LNCaP clone FGC (cell line): Measurements from ENCODE around the gene LRFN2.

ENCODE experiments used
- DNase-seq: peaks from one replicate; pipeline ENCODE4 v3.0.0-alpha.2; 2011; ENCODE audit warnings: low read depth
- H3K4me3 ChIP-seq: 2 replicates; pipeline ENCODE4 v1.5.1; 2011; ENCODE audit warnings: mild to moderate bottlenecking, low read depth, low read length, control low read depth
- TF ChIP-seq, protein P1 (sequence below): IDR thresholded peaks from 2 replicates; pipeline ENCODE4 v1.5.1; 2012; ENCODE audit warnings: mild to moderate bottlenecking; ENCODE audit not compliant: control insufficient read depth, insufficient read depth; ENCODE audit errors: extremely low read depth

The LRFN2 gene

DNA sequence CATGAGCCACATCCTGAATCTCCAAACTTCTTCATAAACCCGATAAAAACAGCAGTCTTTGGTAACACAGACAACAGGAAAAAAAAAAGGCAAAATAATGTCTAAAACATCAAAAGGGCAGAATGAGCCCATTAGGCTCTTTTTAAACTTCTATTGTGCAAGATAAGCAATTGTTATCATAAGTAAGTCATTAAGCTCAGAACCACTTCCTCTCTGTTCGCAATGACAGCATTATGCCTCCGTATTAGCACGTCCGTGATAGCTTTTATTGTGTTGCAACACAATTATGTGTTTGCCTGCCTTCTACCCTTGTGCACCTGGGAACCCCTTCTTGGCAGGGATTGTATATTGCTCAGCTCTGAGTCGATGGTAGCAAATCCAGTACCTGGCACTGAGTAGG is 147.1 kb downstream of the LRFN2 start:
- no peak for DNase-seq
- TF ChIP-seq, protein P1, sequence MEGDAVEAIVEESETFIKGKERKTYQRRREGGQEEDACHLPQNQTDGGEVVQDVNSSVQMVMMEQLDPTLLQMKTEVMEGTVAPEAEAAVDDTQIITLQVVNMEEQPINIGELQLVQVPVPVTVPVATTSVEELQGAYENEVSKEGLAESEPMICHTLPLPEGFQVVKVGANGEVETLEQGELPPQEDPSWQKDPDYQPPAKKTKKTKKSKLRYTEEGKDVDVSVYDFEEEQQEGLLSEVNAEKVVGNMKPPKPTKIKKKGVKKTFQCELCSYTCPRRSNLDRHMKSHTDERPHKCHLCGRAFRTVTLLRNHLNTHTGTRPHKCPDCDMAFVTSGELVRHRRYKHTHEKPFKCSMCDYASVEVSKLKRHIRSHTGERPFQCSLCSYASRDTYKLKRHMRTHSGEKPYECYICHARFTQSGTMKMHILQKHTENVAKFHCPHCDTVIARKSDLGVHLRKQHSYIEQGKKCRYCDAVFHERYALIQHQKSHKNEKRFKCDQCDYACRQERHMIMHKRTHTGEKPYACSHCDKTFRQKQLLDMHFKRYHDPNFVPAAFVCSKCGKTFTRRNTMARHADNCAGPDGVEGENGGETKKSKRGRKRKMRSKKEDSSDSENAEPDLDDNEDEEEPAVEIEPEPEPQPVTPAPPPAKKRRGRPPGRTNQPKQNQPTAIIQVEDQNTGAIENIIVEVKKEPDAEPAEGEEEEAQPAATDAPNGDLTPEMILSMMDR, result no peak
- H3K4me3 ChIP-seq, result no peak overlapping the region

DNA sequence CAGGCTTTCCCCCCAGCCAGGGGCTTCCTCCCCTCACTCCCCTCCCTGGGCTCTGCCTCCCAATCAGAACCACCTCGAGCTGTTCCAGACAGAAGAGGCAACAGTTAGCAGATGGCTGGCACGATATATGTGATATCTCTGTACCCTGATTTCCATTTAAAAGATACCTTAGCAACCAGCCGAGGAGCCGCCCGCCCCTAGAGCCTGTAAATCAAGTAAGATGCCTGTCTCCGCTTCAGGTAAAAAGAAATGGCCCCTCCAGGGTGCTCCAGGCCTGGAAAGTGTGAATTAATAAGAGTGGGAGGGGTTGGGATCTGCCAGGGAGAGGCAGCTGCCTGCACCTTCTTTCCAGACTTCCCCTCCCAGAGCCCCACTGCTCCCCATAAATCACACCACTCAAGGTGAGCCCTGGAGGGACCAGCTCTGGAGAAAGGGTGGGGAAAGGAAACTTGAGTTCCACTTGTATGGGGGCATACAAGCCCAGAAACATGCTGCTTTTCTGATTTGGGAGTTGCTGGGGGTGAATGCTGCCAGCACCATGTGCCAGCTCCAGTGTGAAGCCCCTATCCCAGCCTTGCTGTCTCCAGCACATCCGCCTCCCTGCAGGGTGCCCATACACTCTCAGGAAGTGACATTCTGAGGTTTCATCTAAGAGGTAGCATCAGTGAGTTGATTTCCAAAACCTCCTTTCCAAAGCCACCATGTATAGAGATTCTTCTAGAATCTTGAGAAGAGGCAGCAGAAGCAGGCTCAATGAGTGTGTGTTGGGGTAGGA is 148.0 kb downstream of the LRFN2 start:
- H3K4me3 ChIP-seq, result no peak overlapping the region
- TF ChIP-seq, protein P1, result no peak
- no peak for DNase-seq

DNA sequence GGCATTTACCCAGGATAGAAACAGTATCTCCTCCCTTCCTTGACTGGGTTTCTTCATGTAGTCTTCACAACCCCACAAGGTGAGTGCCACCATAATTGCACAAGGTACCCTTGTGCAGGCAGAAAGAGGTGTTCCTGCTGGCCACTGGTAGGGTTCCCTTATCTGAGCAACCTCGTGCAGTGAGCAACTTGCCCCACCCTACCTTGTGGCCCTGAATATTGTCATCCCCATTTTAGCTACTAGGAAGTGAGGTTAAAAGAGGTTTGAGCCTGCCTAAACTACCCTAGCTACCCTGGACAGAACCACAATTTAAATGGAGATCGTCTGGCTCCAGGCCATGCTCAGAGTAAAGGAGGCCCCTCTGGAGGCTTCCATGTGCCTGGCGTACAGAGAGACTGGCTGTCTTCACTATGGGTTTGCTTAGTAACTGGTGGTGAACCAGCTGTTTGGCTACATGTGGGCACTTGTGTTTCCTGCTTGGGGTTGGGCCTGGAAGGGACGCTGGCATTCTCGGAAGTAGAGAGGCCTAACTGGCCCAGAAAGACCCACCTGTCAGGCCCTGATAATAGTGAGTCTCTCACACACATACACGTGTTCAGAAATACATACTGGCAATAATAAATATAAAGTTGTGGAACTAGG is 148.8 kb downstream of the LRFN2 start:
- no peak for DNase-seq
- TF ChIP-seq, protein P1, result no peak
- H3K4me3 ChIP-seq, result no peak overlapping the region

DNA sequence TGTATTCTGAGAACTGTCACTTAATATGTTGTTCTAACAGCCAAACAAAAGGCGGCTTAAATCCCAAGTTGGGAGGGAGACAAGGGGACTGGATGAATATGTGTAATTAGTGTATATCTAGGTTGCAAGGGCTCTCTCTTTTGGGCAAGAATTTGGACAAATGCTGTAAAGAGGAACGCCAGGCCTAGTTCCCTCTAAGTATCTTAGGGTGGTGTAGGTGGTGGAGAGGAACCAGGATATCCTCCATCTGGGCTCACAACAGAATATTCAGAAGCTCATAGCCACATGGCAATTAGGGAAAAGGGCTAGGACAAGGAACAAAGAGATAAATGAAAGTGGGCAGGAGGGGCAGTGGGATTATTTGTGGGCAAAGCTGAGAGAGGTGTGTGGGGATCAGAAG is 149.5 kb downstream of the LRFN2 start:
- no peak overlapping the region for H3K4me3 ChIP-seq
- DNase-seq, result no peak
- TF ChIP-seq, protein P1, result no peak

DNA sequence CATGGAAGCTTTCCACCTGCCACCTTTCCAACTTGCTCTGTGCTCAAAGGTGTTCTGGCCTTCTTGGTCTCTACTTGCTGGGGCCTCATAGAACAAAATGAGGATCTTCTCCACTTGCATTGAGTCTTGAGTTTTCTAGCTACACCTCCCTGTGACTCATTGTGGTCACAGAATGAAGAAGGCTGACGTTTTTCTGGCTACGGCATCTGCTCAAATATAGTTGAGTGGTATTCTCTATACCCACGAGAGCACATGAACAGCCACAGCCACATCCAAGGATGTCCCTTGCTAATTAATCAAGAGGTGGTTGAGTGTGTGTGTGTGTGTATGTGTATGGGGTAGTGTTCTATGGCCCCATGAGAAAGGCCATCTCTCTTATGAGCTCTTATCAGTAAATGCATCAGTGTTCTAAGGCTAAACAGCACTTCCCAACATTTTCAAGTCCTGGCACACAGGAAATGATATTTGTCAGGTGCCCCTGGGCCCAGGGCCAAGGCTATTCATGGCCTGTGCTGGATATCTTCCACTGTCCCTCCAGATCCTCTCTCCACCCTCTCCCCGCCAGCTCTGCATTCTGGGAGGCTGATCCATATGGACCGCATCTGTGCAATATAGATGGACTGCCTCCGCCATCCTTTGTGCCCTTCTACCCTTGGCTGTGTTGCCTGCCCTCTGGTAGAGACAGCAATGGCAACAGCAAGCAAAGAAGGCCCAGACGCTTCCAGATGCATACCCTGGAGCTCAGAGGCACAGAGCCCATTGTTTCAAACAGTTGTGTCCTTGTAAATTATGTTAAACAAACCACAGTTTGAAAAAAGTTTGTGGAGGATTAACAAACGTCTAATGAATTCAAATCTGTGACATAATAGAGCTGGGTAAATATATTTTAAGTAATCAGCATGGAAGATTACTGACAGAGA is 150.2 kb downstream of the LRFN2 start:
- TF ChIP-seq, protein P1, result no peak
- H3K4me3 ChIP-seq, result no peak overlapping the region
- DNase-seq, result no peak

DNA sequence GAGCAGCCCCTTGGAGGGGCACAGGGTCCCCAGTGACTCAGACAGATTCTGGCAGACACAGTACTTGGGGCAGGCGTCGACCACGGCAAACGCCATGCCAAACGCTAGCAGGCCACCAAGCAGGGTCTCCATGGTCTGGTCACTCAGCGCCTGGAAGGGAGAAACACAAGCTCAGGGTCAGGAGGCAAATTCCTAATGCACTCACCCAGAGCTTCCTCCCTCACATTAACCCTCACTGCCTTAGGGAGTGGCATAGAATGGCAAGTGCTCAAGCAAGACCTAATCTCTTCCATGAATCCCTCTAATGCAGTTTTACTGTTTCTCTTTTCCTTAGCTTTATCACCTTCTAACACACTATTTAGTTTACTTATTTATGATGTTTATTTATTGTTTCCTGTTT is 154.2 kb downstream of the LRFN2 start:
- DNase-seq, result no peak
- H3K4me3 ChIP-seq, result no peak overlapping the region
- TF ChIP-seq, protein P1, result no peak
